Effector CD8-positive, alpha-beta T cell (primary cell): ENCODE measurements around the gene HIBCH.
"Not testable (repeated sequence)": the region's sequence is repeated elsewhere in the genome, so short reads cannot be mapped to it uniquely, and the experiment has no call there.

Experiments used
- DNase-seq: peaks from one replicate; lab custom pipeline; 2025; lab: John Stamatoyannopoulos, UW

The HIBCH gene

DNA sequence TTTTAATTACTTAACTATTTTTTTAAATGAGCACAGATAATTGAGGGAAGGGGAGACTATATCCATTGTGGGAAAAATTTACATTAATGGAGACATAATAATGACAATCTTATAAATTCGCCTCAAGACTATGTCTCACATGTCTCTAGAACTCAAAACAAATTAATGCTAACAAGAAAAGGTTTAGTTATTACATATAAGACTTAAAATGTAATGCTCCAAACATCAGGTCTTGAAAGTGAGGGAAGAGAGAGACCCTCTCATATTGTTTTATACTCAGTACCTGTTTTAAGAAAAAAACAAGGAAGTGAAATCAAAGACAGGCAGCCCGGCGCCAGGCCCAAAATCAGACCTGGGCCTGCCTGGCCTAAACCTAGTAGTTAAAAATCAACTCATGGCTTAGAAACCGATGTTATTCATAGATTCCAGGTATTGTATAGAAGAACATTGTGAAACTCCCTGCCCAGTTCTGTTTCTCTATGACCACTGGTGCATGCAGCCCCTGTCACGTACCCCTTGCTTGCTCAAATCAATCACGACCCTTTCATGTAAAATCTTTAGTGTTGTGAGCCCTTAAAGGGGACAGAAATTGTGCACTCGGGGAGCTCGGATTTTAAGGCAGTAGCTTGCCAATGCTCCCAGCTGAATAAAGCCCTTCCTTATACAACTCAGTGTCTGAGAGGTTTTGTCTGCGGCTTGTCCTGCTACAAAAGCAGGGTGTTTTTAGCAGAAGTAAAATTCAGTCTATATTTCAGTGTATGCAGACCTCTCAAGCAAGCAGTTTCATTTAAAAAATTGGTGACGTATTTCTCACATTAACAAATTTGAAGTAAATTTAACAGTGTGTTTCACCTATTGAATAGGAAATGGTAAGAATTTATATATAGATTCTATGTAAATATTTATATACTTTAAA lies 161.8 kb downstream of the HIBCH start:
- DNase-seq, result not testable (repeated sequence)

GRCh38 chr2:190156530-190157212 lies 163.0 kb downstream of the HIBCH start:
- DNase-seq, result no peak
